Body of pancreas (tissue), 4 donors: ENCODE data around the gene KLHL18. TPM values are rescaled to one million over a fixed set of nuclear protein-coding genes. Genes with fewer than 3 reads are reported as not detected.
"Not testable (repeated sequence)": the region's sequence is repeated elsewhere in the genome, so short reads cannot be mapped to it uniquely, and the experiment has no call there.

ENCODE experiments used
- ATAC-seq: fragments of 150-250 bp; one replicate; pipeline ENCODE4 v1.9.1; 2016
- DNase-seq, 4 donors: peaks; one replicate each; pipeline ENCODE4 v3.0.0-alpha.2; 2019
- H3K27ac ChIP-seq, 4 donors: fragments of 200-600 bp; sonication (generic); 1 replicate in 3 of 4; 2 replicates in 1 of 4; pipeline versions ENCODE4 v1.5.1 to v1.6.1; 2016 to 2019; ENCODE audit warnings: mild to moderate bottlenecking in 1 of 4, mixed read lengths in 1 of 4, moderate library complexity in 1 of 4
- H3K27me3 ChIP-seq, 2 donors: fragments of 200-600 bp; sonication (generic); one replicate each; pipeline ENCODE4 v1.6.0; 2016; ENCODE audit warnings: mild to moderate bottlenecking in 1 of 2
- H3K36me3 ChIP-seq, 2 donors: fragments of 200-600 bp; sonication (generic); replicated peaks in 1 of 2; 2 replicates each; pipeline ENCODE4 v1.5.1; 2016; ENCODE audit warnings: low read depth in 2 of 2; ENCODE audit not compliant: insufficient read depth in 1 of 2
- H3K4me1 ChIP-seq: fragments of 200-600 bp; sonication (generic); one replicate; pipeline ENCODE4 v1.6.0; 2016
- H3K4me3 ChIP-seq, 2 donors: fragments of 200-600 bp; sonication (generic); 1 replicate in 1 of 2; 2 replicates in 1 of 2; pipeline ENCODE4 v1.5.1; 2016 to 2019
- H3K9me3 ChIP-seq, 3 donors: fragments of 200-600 bp; sonication (generic); 1 replicate in 2 of 3; 2 replicates in 1 of 3; pipeline ENCODE4 v1.5.1; 2016
- POLR2A ChIP-seq, 3 donors: fragments of 450-650 bp; IDR thresholded peaks; one replicate each; pipeline ENCODE4 v1.6.1; 2016; ENCODE audit warnings: antibody characterized with exemption in 3 of 3, mild to moderate bottlenecking in 2 of 3
- WGBS, 2 donors: methylation state at CpG; one replicate each; pipeline ENCODE4 v1.1.5; 2017; 5-methylcytosine and 5-hydroxymethylcytosine counted together
- intact Hi-C: fragments of 100-400 bp; cut with DNase I; formaldehyde crosslinking; loops from one replicate; pipeline ENCODE4 v1.15.1; 2023
- total RNA-seq, 2 donors: library from RNA; depleted of rRNA; stranded (reverse); fragments of >200 nt; gene quantifications; one replicate each; pipeline ENCODE4 v1.1.0, GENCODE V29; 2016
- TF ChIP-seq, protein P1 (sequence below), 7 experiments: fragments of 450-650 bp in 4 of 7; fragments of 200-600 bp in 3 of 7; sonication (generic) in 3 of 7; IDR thresholded peaks; one replicate each; pipeline ENCODE4 v1.5.1; 2016 to 2019; ENCODE audit warnings: antibody characterized with exemption in 7 of 7

KLHL18 gene
- total RNA-seq, 2 donors from 2014 or later: 7.3 to 8.6 TPM

DNA sequence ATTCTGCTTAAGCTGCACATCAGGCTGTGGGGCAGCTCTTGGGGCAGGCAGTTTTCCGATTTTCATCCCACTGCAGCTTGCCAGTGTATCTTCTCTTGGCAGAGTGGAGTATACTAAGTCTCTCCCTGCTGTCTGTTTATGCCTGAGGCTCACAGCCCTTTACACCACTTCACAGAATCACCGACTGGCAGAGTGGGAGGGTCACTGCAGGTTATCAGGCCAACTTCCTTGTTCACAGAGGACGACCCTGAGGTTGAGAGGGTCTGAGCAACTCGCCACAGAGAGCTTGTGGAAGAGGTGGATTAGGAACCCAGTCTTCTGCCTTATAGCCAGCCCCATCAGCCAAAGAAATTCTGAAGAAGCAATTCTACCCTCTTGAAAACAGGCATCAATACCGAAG is 31.1 kb upstream of the KLHL18 start:
- no peaks in the 10 kb centered on the region for H3K4me1 ChIP-seq
- TF ChIP-seq, protein P1, sequence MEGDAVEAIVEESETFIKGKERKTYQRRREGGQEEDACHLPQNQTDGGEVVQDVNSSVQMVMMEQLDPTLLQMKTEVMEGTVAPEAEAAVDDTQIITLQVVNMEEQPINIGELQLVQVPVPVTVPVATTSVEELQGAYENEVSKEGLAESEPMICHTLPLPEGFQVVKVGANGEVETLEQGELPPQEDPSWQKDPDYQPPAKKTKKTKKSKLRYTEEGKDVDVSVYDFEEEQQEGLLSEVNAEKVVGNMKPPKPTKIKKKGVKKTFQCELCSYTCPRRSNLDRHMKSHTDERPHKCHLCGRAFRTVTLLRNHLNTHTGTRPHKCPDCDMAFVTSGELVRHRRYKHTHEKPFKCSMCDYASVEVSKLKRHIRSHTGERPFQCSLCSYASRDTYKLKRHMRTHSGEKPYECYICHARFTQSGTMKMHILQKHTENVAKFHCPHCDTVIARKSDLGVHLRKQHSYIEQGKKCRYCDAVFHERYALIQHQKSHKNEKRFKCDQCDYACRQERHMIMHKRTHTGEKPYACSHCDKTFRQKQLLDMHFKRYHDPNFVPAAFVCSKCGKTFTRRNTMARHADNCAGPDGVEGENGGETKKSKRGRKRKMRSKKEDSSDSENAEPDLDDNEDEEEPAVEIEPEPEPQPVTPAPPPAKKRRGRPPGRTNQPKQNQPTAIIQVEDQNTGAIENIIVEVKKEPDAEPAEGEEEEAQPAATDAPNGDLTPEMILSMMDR (IDR thresholded peaks at IDR 0.05): no peak
- TF ChIP-seq POLR2A (IDR thresholded peaks at IDR 0.05): no peak
- DNase-seq (no peak), ATAC-seq (no peak)
- 52 to 73% methylated on average over 5 of the region's 5 CpGs for WGBS, 2 donors
- no peaks in the 10 kb centered on the region for H3K9me3 ChIP-seq
- intact Hi-C loops: no loop called here
- H3K4me3 ChIP-seq: no peak overlapping the region
- no peak overlapping the region for H3K27ac ChIP-seq
- H3K27me3 ChIP-seq: no peaks in the 10 kb centered on the region
- no peaks in the 10 kb centered on the region for H3K36me3 ChIP-seq

DNA sequence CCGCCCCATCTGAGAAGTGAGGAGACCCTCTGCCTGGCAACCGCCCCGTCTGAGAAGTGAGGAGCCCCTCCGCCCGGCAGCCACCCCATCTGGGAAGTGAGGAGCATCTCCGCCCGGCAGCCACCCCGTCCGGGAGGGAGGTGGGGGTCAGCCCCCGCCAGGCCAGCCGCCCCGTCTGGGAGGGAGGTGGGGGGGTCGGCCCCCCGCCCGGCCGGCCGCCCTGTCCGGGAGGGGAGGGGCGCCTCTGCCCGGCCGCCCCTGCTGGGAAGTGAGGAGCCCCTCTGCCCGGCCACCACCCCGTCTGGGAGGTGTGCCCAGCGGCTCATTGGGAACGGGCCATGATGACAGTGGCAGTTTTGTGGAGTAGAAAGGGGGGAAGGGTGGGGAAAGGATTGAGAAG is 26.4 kb upstream of the KLHL18 start:
- H3K4me3 ChIP-seq, intact Hi-C loops, H3K27ac ChIP-seq, H3K27me3 ChIP-seq, H3K36me3 ChIP-seq, H3K9me3 ChIP-seq, ATAC-seq, H3K4me1 ChIP-seq, DNase-seq: not testable (repeated sequence)
- 80 to 92% methylated on average over 1 to 9 of the region's 25 CpGs for WGBS, 2 donors

- Histone ChIP-seq H3K4me1 (no peaks in the 10 kb centered on the region), H3K9me3 (no peaks in the 10 kb centered on the region), H3K27me3 (no peaks in the 10 kb centered on the region), H3K36me3 (no peaks in the 10 kb centered on the region), H3K27ac (no peak overlapping the region), H3K4me3 (no peak overlapping the region)
- intact Hi-C loops: no loop called here
- ATAC-seq: no peak
- WGBS, 2 donors: 81% methylated on average over 3 of the region's 3 CpGs; no CpG with 5 or more reads in 1 of the 2 donors
- no peak for DNase-seq
- TF ChIP-seq, protein P1 (IDR thresholded peaks at IDR 0.05): no peak
- TF ChIP-seq POLR2A (IDR thresholded peaks at IDR 0.05): no peak
These were observed 23.6 kb upstream of the KLHL18 start for GRCh38 chr3:47259114-47259513.

DNA sequence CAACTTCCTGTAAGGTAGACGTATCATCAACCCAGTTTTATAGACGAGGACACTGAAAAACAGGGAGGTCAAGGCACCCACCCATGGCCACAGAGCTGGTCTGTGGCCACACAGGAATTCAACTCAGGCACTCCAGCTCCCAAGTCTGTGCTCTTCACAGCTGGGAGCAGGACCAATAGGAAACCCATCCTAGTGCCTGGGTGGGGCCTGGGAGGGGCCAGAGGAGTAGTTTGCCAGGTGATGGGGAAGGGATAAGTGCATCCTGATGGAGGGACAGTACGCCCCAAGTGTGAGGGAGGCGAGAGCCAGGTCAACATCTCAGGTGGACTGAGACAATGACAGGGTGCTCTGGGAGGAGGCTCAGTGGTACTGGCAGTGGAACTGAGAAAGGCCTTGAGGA is 22.1 kb upstream of the KLHL18 start:
- H3K27ac ChIP-seq: no peak overlapping the region
- DNase-seq (no peak), ATAC-seq (no peak)
- H3K4me1 ChIP-seq: no peaks in the 10 kb centered on the region
- H3K9me3 ChIP-seq: no peaks in the 10 kb centered on the region
- H3K36me3 ChIP-seq: no peaks in the 10 kb centered on the region
- TF ChIP-seq POLR2A (IDR thresholded peaks at IDR 0.05): no peak
- TF ChIP-seq, protein P1 (IDR thresholded peaks at IDR 0.05): no peak
- no peak overlapping the region for H3K4me3 ChIP-seq
- H3K27me3 ChIP-seq: no peaks in the 10 kb centered on the region
- WGBS, 2 donors: 78 to 80% methylated on average over 4 of the region's 4 CpGs
- intact Hi-C loops: no loop called here

GRCh38 chr3:47261301-47261700 is 21.4 kb upstream of the KLHL18 start:
- no peaks in the 10 kb centered on the region for H3K27me3 ChIP-seq
- DNase-seq: no peak
- 82 to 87% methylated on average over 3 of the region's 3 CpGs for WGBS, 2 donors
- no peaks in the 10 kb centered on the region for H3K36me3 ChIP-seq
- no peaks in the 10 kb centered on the region for H3K9me3 ChIP-seq
- no peak overlapping the region for H3K4me3 ChIP-seq
- no peak for ATAC-seq
- H3K4me1 ChIP-seq: no peaks in the 10 kb centered on the region
- TF ChIP-seq, protein P1 (IDR thresholded peaks at IDR 0.05): no peak
- no peak for TF ChIP-seq POLR2A (IDR thresholded peaks at IDR 0.05)
- H3K27ac ChIP-seq: no peak overlapping the region
- intact Hi-C loops: no loop called here
